Ishikawa (cell line): ENCODE measurements around the gene MICAL3.

Source experiments
- CEBPB ChIP-seq: IDR thresholded peaks from 2 replicates; pipeline ENCODE4 v1.6.1; 2012
- EGR1 ChIP-seq: IDR thresholded peaks from 2 replicates; pipeline ENCODE4 v1.6.1; 2012
- EP300 ChIP-seq: IDR thresholded peaks from 2 replicates; pipeline ENCODE4 v1.6.1; 2012; ENCODE audit warnings: borderline replicate concordance
- MAX ChIP-seq: IDR thresholded peaks from 2 replicates; pipeline ENCODE4 v1.6.1; 2012
- REST ChIP-seq: IDR thresholded peaks from 2 replicates; pipeline ENCODE4 v1.6.1; 2012; ENCODE audit warnings: low read depth, mild to moderate bottlenecking
- YY1 ChIP-seq: IDR thresholded peaks from 2 replicates; pipeline ENCODE4 v1.6.1; 2012; ENCODE audit warnings: low read depth
- ZBTB7A ChIP-seq: IDR thresholded peaks from 2 replicates; pipeline ENCODE4 v1.6.1; 2012; ENCODE audit warnings: low read depth

GRCh38 chr22:18001040-18001893, 23.1 kb downstream of the MICAL3 start:
- TF ChIP-seq EP300 (no peak; the same call in 1 of the 2 replicates), YY1 (no peak; the same call in 1 of the 2 replicates), CEBPB (no peak), REST (no peak), EGR1 (no peak), MAX (peak; percentile 93), ZBTB7A (peak; percentile 14; the same call in 1 of the 2 replicates)
